ENCODE measurements around the gene TXNRD3.
"Not testable (repeated sequence)": the region's sequence is repeated elsewhere in the genome, so short reads cannot be mapped to it uniquely, and the experiment has no call there.

TXNRD3 gene

GRCh38 chr3:126616931-126617330 lies 38.0 kb downstream of the TXNRD3 start:
- H3K27ac ChIP-seq (ENCODE audit: low read length) = no peak overlapping the region
- H3K4me3 ChIP-seq (ENCODE audit: low read length in 2 of 2) = no peak overlapping the region
- no peaks in the 10 kb centered on the region for H3K4me1 ChIP-seq (ENCODE audit: control insufficient read depth, insufficient read depth, low read length)
- H3K9me3 ChIP-seq (ENCODE audit: control insufficient read depth in 2 of 2, low read length in 2 of 2) = no peaks in the 10 kb centered on the region
- H3K9ac ChIP-seq (ENCODE audit: low read length in 2 of 2) = no peak overlapping the region
- H3K27me3 ChIP-seq (ENCODE audit: control insufficient read depth in 1 of 2, insufficient read depth in 2 of 2, low read length in 2 of 2) = no peaks in the 10 kb centered on the region
- H3K36me3 ChIP-seq (ENCODE audit: control insufficient read depth in 2 of 2, insufficient read depth in 2 of 2, low read length in 2 of 2) = peaks cover 14 to 19% of the 10 kb centered on the region in 2 donors

GRCh38 chr3:126613479-126614188 lies 41.3 kb downstream of the TXNRD3 start:
- no peak overlapping the region for H3K4me3 ChIP-seq (ENCODE audit: low read length in 2 of 2)
- H3K36me3 ChIP-seq (ENCODE audit: control insufficient read depth in 2 of 2, insufficient read depth in 2 of 2, low read length in 2 of 2) = peaks cover 15 to 30% of the 10 kb centered on the region in 2 donors
- no peak overlapping the region for H3K9ac ChIP-seq (ENCODE audit: low read length in 2 of 2)
- no peaks in the 10 kb centered on the region for H3K9me3 ChIP-seq (ENCODE audit: control insufficient read depth in 2 of 2, low read length in 2 of 2)
- no peaks in the 10 kb centered on the region for H3K27me3 ChIP-seq (ENCODE audit: control insufficient read depth in 1 of 2, insufficient read depth in 2 of 2, low read length in 2 of 2)
- H3K4me1 ChIP-seq (ENCODE audit: control insufficient read depth, insufficient read depth, low read length) = no peaks in the 10 kb centered on the region
- H3K27ac ChIP-seq (ENCODE audit: low read length) = no peak overlapping the region

DNA sequence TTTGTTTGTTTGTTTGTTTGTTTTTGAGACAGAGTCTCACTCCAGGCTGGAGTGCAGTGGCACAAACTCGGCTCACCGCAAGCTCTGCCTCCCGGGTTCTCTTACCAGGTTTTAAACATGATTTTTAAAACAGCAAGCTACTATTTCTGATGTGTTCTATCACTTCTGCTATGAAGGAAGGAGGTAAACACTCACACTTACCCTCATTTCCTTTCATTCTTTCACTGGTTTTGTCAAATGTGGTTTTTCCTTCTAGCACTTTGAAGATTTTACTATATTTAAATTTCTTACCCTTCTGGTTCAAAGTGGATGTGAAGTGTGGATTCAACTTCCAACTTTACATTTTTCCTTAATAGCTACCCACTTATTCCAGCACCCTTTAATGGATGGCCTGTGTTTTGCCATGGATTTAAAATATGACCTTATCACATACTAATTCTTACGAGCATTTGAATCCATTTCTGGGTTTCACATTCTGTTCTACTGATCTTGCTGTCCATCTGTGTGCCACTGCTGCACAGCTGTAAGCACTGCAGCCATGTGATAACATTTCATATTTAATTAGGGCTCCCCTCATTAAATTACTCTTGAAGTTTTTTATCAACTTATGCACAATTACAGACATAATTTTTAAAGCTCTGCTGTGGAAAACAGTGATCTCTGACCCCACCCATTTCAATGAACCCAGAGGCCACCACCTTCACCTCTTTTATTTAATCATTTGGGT lies 42.3 kb downstream of the TXNRD3 start:
- H3K27ac ChIP-seq (ENCODE audit: low read length) = no peak overlapping the region
- H3K9me3 ChIP-seq (ENCODE audit: control insufficient read depth in 2 of 2, low read length in 2 of 2) = no peaks in the 10 kb centered on the region
- no peaks in the 10 kb centered on the region for H3K4me1 ChIP-seq (ENCODE audit: control insufficient read depth, insufficient read depth, low read length)
- H3K36me3 ChIP-seq (ENCODE audit: control insufficient read depth in 2 of 2, insufficient read depth in 2 of 2, low read length in 2 of 2) = peaks cover 15 to 35% of the 10 kb centered on the region in 2 donors
- H3K4me3 ChIP-seq (ENCODE audit: low read length in 2 of 2) = no peak overlapping the region
- no peak overlapping the region for H3K9ac ChIP-seq (ENCODE audit: low read length in 2 of 2)
- no peaks in the 10 kb centered on the region for H3K27me3 ChIP-seq (ENCODE audit: control insufficient read depth in 1 of 2, insufficient read depth in 2 of 2, low read length in 2 of 2)

DNA sequence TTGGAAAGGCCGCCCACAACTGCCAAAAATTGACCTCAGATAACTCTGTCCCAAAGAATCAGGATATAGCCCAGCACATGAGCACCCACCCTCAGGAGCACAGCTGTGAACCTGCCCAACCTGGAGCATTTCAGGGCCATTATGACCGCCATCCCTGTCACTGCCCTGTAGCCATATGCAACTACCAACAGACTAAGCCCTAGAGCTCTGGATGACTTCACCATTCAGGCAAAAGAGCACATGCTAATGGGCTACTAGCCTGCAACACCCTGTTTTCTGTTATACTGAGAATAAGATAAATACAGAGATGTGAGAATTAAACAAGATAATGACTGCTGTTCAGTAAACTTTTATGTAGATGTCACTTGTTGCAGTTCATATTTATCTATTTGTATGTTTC lies 45.0 kb downstream of the TXNRD3 start:
- no peak overlapping the region for H3K27ac ChIP-seq (ENCODE audit: low read length)
- peaks cover 35 to 48% of the 10 kb centered on the region in 2 donors for H3K36me3 ChIP-seq (ENCODE audit: control insufficient read depth in 2 of 2, insufficient read depth in 2 of 2, low read length in 2 of 2)
- no peak overlapping the region for H3K4me3 ChIP-seq (ENCODE audit: low read length in 2 of 2)
- no peaks in the 10 kb centered on the region for H3K27me3 ChIP-seq (ENCODE audit: control insufficient read depth in 1 of 2, insufficient read depth in 2 of 2, low read length in 2 of 2)
- no peaks in the 10 kb centered on the region for H3K4me1 ChIP-seq (ENCODE audit: control insufficient read depth, insufficient read depth, low read length)
- H3K9me3 ChIP-seq (ENCODE audit: control insufficient read depth in 2 of 2, low read length in 2 of 2) = no peaks in the 10 kb centered on the region
- H3K9ac ChIP-seq (ENCODE audit: low read length in 2 of 2) = no peak overlapping the region

GRCh38 chr3:126607214-126607908 lies 47.6 kb downstream of the TXNRD3 start:
- Histone ChIP-seq H3K36me3 (ENCODE audit: control insufficient read depth in 2 of 2, insufficient read depth in 2 of 2, low read length in 2 of 2) (peaks cover 37 to 49% of the 10 kb centered on the region in 2 donors), H3K4me3 (ENCODE audit: low read length in 2 of 2) (no peak overlapping the region), H3K4me1 (ENCODE audit: control insufficient read depth, insufficient read depth, low read length) (no peaks in the 10 kb centered on the region), H3K9ac (ENCODE audit: low read length in 2 of 2) (no peak overlapping the region), H3K9me3 (ENCODE audit: control insufficient read depth in 2 of 2, low read length in 2 of 2) (no peaks in the 10 kb centered on the region), H3K27me3 (ENCODE audit: control insufficient read depth in 1 of 2, insufficient read depth in 2 of 2, low read length in 2 of 2) (no peaks in the 10 kb centered on the region), H3K27ac (ENCODE audit: low read length) (no peak overlapping the region)

GRCh38 chr3:126606001-126606400 lies 48.9 kb downstream of the TXNRD3 start:
- Histone ChIP-seq H3K9ac (ENCODE audit: low read length in 2 of 2) (no peak overlapping the region), H3K27ac (ENCODE audit: low read length) (no peak overlapping the region), H3K36me3 (ENCODE audit: control insufficient read depth in 2 of 2, insufficient read depth in 2 of 2, low read length in 2 of 2) (peaks cover 33 to 46% of the 10 kb centered on the region in 2 donors), H3K27me3 (ENCODE audit: control insufficient read depth in 1 of 2, insufficient read depth in 2 of 2, low read length in 2 of 2) (no peaks in the 10 kb centered on the region), H3K4me3 (ENCODE audit: low read length in 2 of 2) (no peak overlapping the region), H3K9me3 (ENCODE audit: control insufficient read depth in 2 of 2, low read length in 2 of 2) (no peaks in the 10 kb centered on the region), H3K4me1 (ENCODE audit: control insufficient read depth, insufficient read depth, low read length) (no peaks in the 10 kb centered on the region)

DNA sequence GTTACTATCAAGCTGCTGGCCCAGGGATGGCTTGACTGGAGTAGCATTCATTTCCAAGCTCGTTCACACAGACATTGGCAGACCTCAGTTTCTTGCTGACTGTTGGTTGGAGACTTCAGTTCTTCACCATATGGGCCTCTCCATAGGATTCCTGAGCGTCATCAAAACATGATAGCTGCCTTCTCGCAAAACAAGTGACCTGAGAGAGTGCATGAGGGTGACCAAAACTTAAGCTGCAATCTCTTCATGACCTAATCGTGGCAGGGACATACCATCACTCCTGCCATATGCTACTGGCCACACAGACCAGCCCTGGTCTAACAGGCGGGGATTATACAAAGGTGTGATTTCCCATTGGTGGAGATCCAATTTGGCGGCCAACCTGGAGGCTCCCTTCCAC lies 50.2 kb downstream of the TXNRD3 start:
- Histone ChIP-seq H3K27ac (ENCODE audit: low read length) (no peak overlapping the region), H3K4me1 (ENCODE audit: control insufficient read depth, insufficient read depth, low read length) (no peaks in the 10 kb centered on the region), H3K9me3 (ENCODE audit: control insufficient read depth in 2 of 2, low read length in 2 of 2) (no peaks in the 10 kb centered on the region), H3K9ac (ENCODE audit: low read length in 2 of 2) (no peak overlapping the region), H3K36me3 (ENCODE audit: control insufficient read depth in 2 of 2, insufficient read depth in 2 of 2, low read length in 2 of 2) (peaks cover 32 to 37% of the 10 kb centered on the region in 2 donors), H3K4me3 (ENCODE audit: low read length in 2 of 2) (no peak overlapping the region), H3K27me3 (ENCODE audit: control insufficient read depth in 1 of 2, insufficient read depth in 2 of 2, low read length in 2 of 2) (no peaks in the 10 kb centered on the region)

DNA sequence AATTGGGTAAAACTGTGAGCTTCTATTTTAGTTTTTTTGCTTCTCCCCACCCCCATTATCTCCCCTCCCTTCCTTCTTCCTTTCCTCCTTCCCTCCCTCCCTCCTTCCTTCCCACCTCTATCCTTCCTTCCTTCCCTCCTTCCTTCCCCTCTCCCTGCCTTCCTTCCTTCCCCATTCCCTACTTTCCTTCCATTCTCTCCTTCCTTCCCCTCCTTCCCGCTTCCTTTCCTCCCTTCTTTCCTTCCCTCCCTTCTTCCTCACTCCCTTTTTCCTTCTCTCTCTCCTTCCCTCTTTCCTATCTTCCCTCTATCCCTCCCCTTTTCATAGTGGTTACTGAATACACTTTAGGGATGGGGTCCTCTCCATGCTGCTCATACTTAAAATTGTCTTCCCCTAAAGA lies 55.8 kb downstream of the TXNRD3 start:
- H3K4me3 ChIP-seq (ENCODE audit: low read length in 2 of 2) = no peak overlapping the region
- H3K27me3 ChIP-seq (ENCODE audit: control insufficient read depth in 1 of 2, insufficient read depth in 2 of 2, low read length in 2 of 2) = no peaks in the 10 kb centered on the region
- no peaks in the 10 kb centered on the region for H3K9me3 ChIP-seq (ENCODE audit: control insufficient read depth in 2 of 2, low read length in 2 of 2)
- H3K4me1 ChIP-seq (ENCODE audit: control insufficient read depth, insufficient read depth, low read length) = no peaks in the 10 kb centered on the region
- peaks cover 1 to 2% of the 10 kb centered on the region in 2 donors for H3K36me3 ChIP-seq (ENCODE audit: control insufficient read depth in 2 of 2, insufficient read depth in 2 of 2, low read length in 2 of 2)
- no peak overlapping the region for H3K9ac ChIP-seq (ENCODE audit: low read length in 2 of 2)
- no peak overlapping the region for H3K27ac ChIP-seq (ENCODE audit: low read length)

GRCh38 chr3:126595479-126595878 lies 59.4 kb downstream of the TXNRD3 start:
- not testable (repeated sequence) for H3K4me1 ChIP-seq (ENCODE audit: control insufficient read depth, insufficient read depth, low read length); H3K4me3 ChIP-seq (ENCODE audit: low read length in 2 of 2); H3K27ac ChIP-seq (ENCODE audit: low read length); H3K36me3 ChIP-seq (ENCODE audit: control insufficient read depth in 2 of 2, insufficient read depth in 2 of 2, low read length in 2 of 2); H3K27me3 ChIP-seq (ENCODE audit: control insufficient read depth in 1 of 2, insufficient read depth in 2 of 2, low read length in 2 of 2); H3K9me3 ChIP-seq (ENCODE audit: control insufficient read depth in 2 of 2, low read length in 2 of 2); H3K9ac ChIP-seq (ENCODE audit: low read length in 2 of 2)

- H3K36me3 ChIP-seq (ENCODE audit: control insufficient read depth in 2 of 2, insufficient read depth in 2 of 2, low read length in 2 of 2); H3K4me3 ChIP-seq (ENCODE audit: low read length in 2 of 2); H3K27me3 ChIP-seq (ENCODE audit: control insufficient read depth in 1 of 2, insufficient read depth in 2 of 2, low read length in 2 of 2); H3K9me3 ChIP-seq (ENCODE audit: control insufficient read depth in 2 of 2, low read length in 2 of 2); H3K27ac ChIP-seq (ENCODE audit: low read length); H3K4me1 ChIP-seq (ENCODE audit: control insufficient read depth, insufficient read depth, low read length); H3K9ac ChIP-seq (ENCODE audit: low read length in 2 of 2): not testable (repeated sequence)
Measured at GRCh38 chr3:126591515-126591914, 63.4 kb downstream of the TXNRD3 start.
